Activated CD4-positive, alpha-beta memory T cell treated with anti-CD3 and anti-CD28 coated beads for 36 hours (primary cell): ENCODE results near the gene KIF5A. TPM values are rescaled to one million over a fixed set of nuclear protein-coding genes. Genes with fewer than 3 reads are reported as not detected.

Experiments used
- CTCF ChIA-PET: fragments of 350-600 bp; sonication (Branson Sonifier 250); formaldehyde crosslinking; loops from one replicate; lab custom pipeline; 2021; ENCODE audit warnings: antibody characterized with exemption, inconsistent platforms; lab: Charles Lee
- POLR2A ChIA-PET: fragments of 350-600 bp; sonication (Branson Sonifier 250); formaldehyde crosslinking; loops from one replicate; lab custom pipeline; 2021; ENCODE audit warnings: antibody characterized with exemption; lab: Charles Lee
- DNase-seq: peaks from one replicate; pipeline ENCODE4 v3.0.0-alpha.2; 2020
- H3K27ac Mint-ChIP-seq: one replicate; pipeline ENCODE4 v1.8.0; 2021; ENCODE audit warnings: mixed read lengths
- H3K27me3 Mint-ChIP-seq: one replicate; pipeline ENCODE4 v1.8.0; 2021; ENCODE audit warnings: mixed read lengths
- H3K36me3 Mint-ChIP-seq: one replicate; pipeline ENCODE4 v1.8.0; 2021; ENCODE audit warnings: mixed read lengths
- H3K4me1 Mint-ChIP-seq: one replicate; pipeline ENCODE4 v1.8.0; 2021; ENCODE audit warnings: low read depth, mixed read lengths
- H3K4me3 Mint-ChIP-seq: one replicate; pipeline ENCODE4 v1.8.0; 2021; ENCODE audit warnings: mild to moderate bottlenecking, mixed read lengths
- H3K9me3 Mint-ChIP-seq: one replicate; pipeline ENCODE4 v1.8.0; 2021; ENCODE audit warnings: mixed read lengths
- intact Hi-C: fragments of 100-400 bp; cut with micrococcal nuclease; formaldehyde crosslinking; loops from one replicate; pipeline ENCODE4 v1.15.1; 2023
- total RNA-seq, 2 experiments: library from RNA; stranded (reverse); gene quantifications; one replicate each; pipeline ENCODE4 v1.2.3, GENCODE V29; 2021

The KIF5A gene
- total RNA-seq, 2 experiments from 2014 or later = 0.90 to 0.99 TPM

GRCh38 chr12:57611108-57611826, 61.4 kb downstream of the KIF5A start, which contains the start of gene ARHGEF25:
TSS of gene ARHGEF25 (plus strand) at chr12:57611435. CDS start at chr12:57611895, 460 bp downstream.
- no peak within 1 kb of the TSS for H3K27ac Mint-ChIP-seq
- peak within 1 kb of the TSS; percentile 58 for H3K4me3 Mint-ChIP-seq
- peaks cover 2% of the 10 kb centered on the region for H3K36me3 Mint-ChIP-seq
- peak; percentile 67 for DNase-seq
- ChIA-PET POLR2A (interaction anchor here (0.6 to 2.9 kb wide), 3 partner anchors 8 to 81 kb away, joined by 3 to 9 read pairs (median 4); no protein-coding TSS in a partner anchor), CTCF (interaction anchor here (1.1 to 2.0 kb wide), 3 partner anchors 9 to 28 kb away, joined by 3 to 9 read pairs (median 3); no protein-coding TSS in a partner anchor)
- peaks cover 23% of the 10 kb centered on the region for H3K27me3 Mint-ChIP-seq
- peaks cover 9% of the 10 kb centered on the region for H3K4me1 Mint-ChIP-seq
- H3K9me3 Mint-ChIP-seq = no peaks in the 10 kb centered on the region
- intact Hi-C loops = no loop called here

GRCh38 chr12:57611827-57612710, 62.2 kb downstream of the KIF5A start:
- peaks cover 9% of the 10 kb centered on the region for H3K4me1 Mint-ChIP-seq
- peaks cover 2% of the 10 kb centered on the region for H3K36me3 Mint-ChIP-seq
- H3K27me3 Mint-ChIP-seq = peaks cover 23% of the 10 kb centered on the region
- no peak overlapping the region for H3K27ac Mint-ChIP-seq
- H3K4me3 Mint-ChIP-seq = peak overlapping the region; percentile 42
- intact Hi-C loops = no loop called here
- no peaks in the 10 kb centered on the region for H3K9me3 Mint-ChIP-seq
- ChIA-PET CTCF (interaction anchor here (1.2 to 2.0 kb wide), 2 partner anchors 8 to 29 kb away, joined by 3 to 9 read pairs; no protein-coding TSS in a partner anchor), POLR2A (interaction anchor here (0.6 to 2.9 kb wide), 2 partner anchors 9 kb away, joined by 3 to 9 read pairs; no protein-coding TSS in a partner anchor)
- DNase-seq = no peak

GRCh38 chr12:57612711-57613426, 63.0 kb downstream of the KIF5A start:
- no peak for DNase-seq
- peaks cover 31% of the 10 kb centered on the region for H3K27me3 Mint-ChIP-seq
- no peak overlapping the region for H3K4me3 Mint-ChIP-seq

GRCh38 chr12:57613427-57614109, 63.7 kb downstream of the KIF5A start:
- no peak for DNase-seq
- no peak overlapping the region for H3K27ac Mint-ChIP-seq
- no peak overlapping the region for H3K4me3 Mint-ChIP-seq
- peaks cover 35% of the 10 kb centered on the region for H3K27me3 Mint-ChIP-seq
- intact Hi-C loops = no loop called here
- H3K4me1 Mint-ChIP-seq = peaks cover 9% of the 10 kb centered on the region
- CTCF ChIA-PET = interaction anchor here (0.6 to 2.4 kb wide), 5 partner anchors 12 to 232 kb away, joined by 3 to 6 read pairs (median 5); no protein-coding TSS in a partner anchor
- H3K36me3 Mint-ChIP-seq = no peaks in the 10 kb centered on the region
- no peaks in the 10 kb centered on the region for H3K9me3 Mint-ChIP-seq
- POLR2A ChIA-PET = interaction anchor here (1.4 kb wide), 1 partner anchor 30 kb away, joined by 3 read pairs; no protein-coding TSS in a partner anchor

More at GRCh38 chr12:57612711-57613426, 63.0 kb downstream of the KIF5A start:
- CTCF ChIA-PET = interaction anchor here (2.4 kb wide), 1 partner anchor 12 kb away, joined by 6 read pairs; no protein-coding TSS in a partner anchor
- peaks cover 9% of the 10 kb centered on the region for H3K4me1 Mint-ChIP-seq
- POLR2A ChIA-PET = interaction anchor here (2.9 kb wide), 1 partner anchor 8 kb away, joined by 9 read pairs; no protein-coding TSS in a partner anchor
- no peaks in the 10 kb centered on the region for H3K9me3 Mint-ChIP-seq
- no peak overlapping the region for H3K27ac Mint-ChIP-seq
- intact Hi-C loops = no loop called here
- H3K36me3 Mint-ChIP-seq = no peaks in the 10 kb centered on the region

- Mint-ChIP-seq H3K36me3 (no peaks in the 10 kb centered on the region), H3K4me1 (peaks cover 10% of the 10 kb centered on the region), H3K27me3 (peaks cover 43% of the 10 kb centered on the region), H3K27ac (no peak overlapping the region), H3K4me3 (no peak overlapping the region), H3K9me3 (no peaks in the 10 kb centered on the region)
- POLR2A ChIA-PET = interaction anchor here (0.6 to 1.4 kb wide), 2 partner anchors 23 to 31 kb away, joined by 3 read pairs; no protein-coding TSS in a partner anchor
- CTCF ChIA-PET = interaction anchor here (0.6 to 2.4 kb wide), 7 partner anchors 11 to 232 kb away, joined by 3 to 6 read pairs (median 3); no protein-coding TSS in a partner anchor
- intact Hi-C loops = no loop called here
- DNase-seq = peak; percentile 43
These were observed 64.5 kb downstream of the KIF5A start for GRCh38 chr12:57614178-57614947.

- peaks cover 10% of the 10 kb centered on the region for H3K4me1 Mint-ChIP-seq
- H3K4me3 Mint-ChIP-seq = no peak overlapping the region
- H3K9me3 Mint-ChIP-seq = no peaks in the 10 kb centered on the region
- no peaks in the 10 kb centered on the region for H3K36me3 Mint-ChIP-seq
- H3K27me3 Mint-ChIP-seq = peaks cover 48% of the 10 kb centered on the region
- H3K27ac Mint-ChIP-seq = no peak overlapping the region
- POLR2A ChIA-PET = interaction anchor here (0.6 to 1.4 kb wide), 2 partner anchors 22 to 32 kb away, joined by 3 read pairs; no protein-coding TSS in a partner anchor
- CTCF ChIA-PET = interaction anchor here (0.9 to 2.4 kb wide), 4 partner anchors 10 to 32 kb away, joined by 3 to 6 read pairs (median 4); no protein-coding TSS in a partner anchor
- no peak for DNase-seq
- intact Hi-C loops = no loop called here
These were observed 65.2 kb downstream of the KIF5A start for GRCh38 chr12:57614948-57615500.

- Mint-ChIP-seq H3K36me3 (no peaks in the 10 kb centered on the region), H3K4me1 (peaks cover 10% of the 10 kb centered on the region), H3K9me3 (no peaks in the 10 kb centered on the region), H3K4me3 (no peak overlapping the region), H3K27ac (no peak overlapping the region), H3K27me3 (peaks cover 53% of the 10 kb centered on the region)
- ChIA-PET CTCF (interaction anchor here (2.3 kb wide), 1 partner anchor 32 kb away, joined by 13 read pairs; no protein-coding TSS in a partner anchor), POLR2A (no interaction called here)
- intact Hi-C loops = no loop called here
- no peak for DNase-seq
These were observed 65.8 kb downstream of the KIF5A start for GRCh38 chr12:57615637-57616036.

- no peaks in the 10 kb centered on the region for H3K9me3 Mint-ChIP-seq
- H3K27ac Mint-ChIP-seq = no peak overlapping the region
- H3K4me1 Mint-ChIP-seq = peaks cover 16% of the 10 kb centered on the region
These were observed 66.7 kb downstream of the KIF5A start for GRCh38 chr12:57616383-57617101.

GRCh38 chr12:57617942-57618341, 68.1 kb downstream of the KIF5A start:
- H3K9me3 Mint-ChIP-seq = no peaks in the 10 kb centered on the region
- intact Hi-C loops = no loop called here
- DNase-seq = no peak
- H3K27me3 Mint-ChIP-seq = peaks cover 63% of the 10 kb centered on the region
- ChIA-PET CTCF (interaction anchor here (2.3 kb wide), 1 partner anchor 35 kb away, joined by 13 read pairs; no protein-coding TSS in a partner anchor), POLR2A (no interaction called here)
- H3K4me3 Mint-ChIP-seq = no peak overlapping the region
- H3K27ac Mint-ChIP-seq = no peak overlapping the region
- no peaks in the 10 kb centered on the region for H3K36me3 Mint-ChIP-seq
- H3K4me1 Mint-ChIP-seq = peaks cover 24% of the 10 kb centered on the region

More at GRCh38 chr12:57616383-57617101, 66.7 kb downstream of the KIF5A start:
- DNase-seq = no peak
- CTCF ChIA-PET = interaction anchor here (2.3 kb wide), 1 partner anchor 33 kb away, joined by 13 read pairs; no protein-coding TSS in a partner anchor
- H3K36me3 Mint-ChIP-seq = no peaks in the 10 kb centered on the region
- peaks cover 60% of the 10 kb centered on the region for H3K27me3 Mint-ChIP-seq
- H3K4me3 Mint-ChIP-seq = no peak overlapping the region
- intact Hi-C loops = no loop called here
- POLR2A ChIA-PET = no interaction called here
